Astrocyte (in vitro differentiated cells and primary cell): Measurements from ENCODE around the gene IGFBP7. TPM values are rescaled to one million over a fixed set of nuclear protein-coding genes. Genes with fewer than 3 reads are reported as not detected.

Experiments used
- DNase-seq: peaks from one replicate; pipeline ENCODE4 v3.0.0-alpha.2; 2010; ENCODE audit warnings: low read depth
- FAIRE-seq: peaks from 2 replicates; lab custom pipeline; 2011; peaks lifted over from hg19 to GRCh38; lab: Jason Lieb, UNC
- H2AFZ ChIP-seq: 2 replicates; pipeline ENCODE4 v1.6.0; 2012; ENCODE audit warnings: low read depth, low read length, inconsistent platforms
- H3K27ac ChIP-seq: 2 replicates; pipeline ENCODE4 v1.5.1; 2011; ENCODE audit warnings: low read depth, low read length, inconsistent platforms
- H3K27me3 ChIP-seq: 2 replicates; pipeline ENCODE4 v1.6.0; 2011; ENCODE audit warnings: low read length, inconsistent platforms; ENCODE audit not compliant: insufficient read depth
- H3K36me3 ChIP-seq: 2 replicates; pipeline ENCODE4 v1.5.1; 2011; ENCODE audit warnings: low read length, inconsistent platforms; ENCODE audit not compliant: insufficient read depth
- H3K4me1 ChIP-seq: 2 replicates; pipeline ENCODE4 v1.5.1; 2011; ENCODE audit warnings: low read length, inconsistent platforms; ENCODE audit not compliant: insufficient read depth
- H3K4me2 ChIP-seq: 2 replicates; pipeline ENCODE4 v1.6.0; 2012; ENCODE audit warnings: low read length, inconsistent platforms
- H3K4me3 ChIP-seq: 2 replicates; pipeline ENCODE4 v1.5.1; 2011; ENCODE audit warnings: low read depth, mild to moderate bottlenecking, low read length, inconsistent platforms; ENCODE audit not compliant: insufficient read depth
- H3K79me2 ChIP-seq: 2 replicates; pipeline ENCODE4 v1.6.0; 2012; ENCODE audit warnings: mild to moderate bottlenecking, low read length, inconsistent platforms; ENCODE audit not compliant: insufficient read depth
- H3K9ac ChIP-seq: 2 replicates; pipeline ENCODE4 v1.6.0; 2012; ENCODE audit warnings: mild to moderate bottlenecking, low read length, inconsistent platforms
- H3K9me3 ChIP-seq: 2 replicates; pipeline ENCODE4 v1.5.1; 2012; ENCODE audit warnings: low read depth, mild to moderate bottlenecking, low read length, inconsistent platforms; ENCODE audit not compliant: insufficient read depth
- H4K20me1 ChIP-seq: 2 replicates; pipeline ENCODE4 v1.6.0; 2012; ENCODE audit warnings: low read length, inconsistent platforms; ENCODE audit not compliant: insufficient read depth
- H3K27ac Mint-ChIP-seq: one replicate; pipeline ENCODE4 v1.8.0; 2021; ENCODE audit warnings: mild to moderate bottlenecking, mixed read lengths; ENCODE audit not compliant: unreplicated experiment
- H3K27me3 Mint-ChIP-seq: one replicate; pipeline ENCODE4 v1.8.0; 2021; ENCODE audit warnings: low read depth, mixed read lengths; ENCODE audit not compliant: unreplicated experiment
- H3K36me3 Mint-ChIP-seq: one replicate; pipeline ENCODE4 v1.8.0; 2021; ENCODE audit warnings: low read depth, mixed read lengths; ENCODE audit not compliant: unreplicated experiment
- H3K4me1 Mint-ChIP-seq: one replicate; pipeline ENCODE4 v1.8.0; 2021; ENCODE audit warnings: low read depth, mixed read lengths; ENCODE audit not compliant: unreplicated experiment
- H3K4me3 Mint-ChIP-seq: one replicate; pipeline ENCODE4 v1.8.0; 2021; ENCODE audit warnings: mild to moderate bottlenecking, moderate library complexity, mixed read lengths; ENCODE audit not compliant: unreplicated experiment
- H3K9me3 Mint-ChIP-seq: one replicate; pipeline ENCODE4 v1.8.0; 2021; ENCODE audit warnings: mild to moderate bottlenecking, mixed read lengths; ENCODE audit not compliant: unreplicated experiment
- EZH2 ChIP-seq: IDR thresholded peaks from 2 replicates; pipeline ENCODE4 v1.6.1; 2012; ENCODE audit warnings: mild to moderate bottlenecking, low read length, inconsistent platforms; ENCODE audit not compliant: insufficient read depth
- total RNA-seq: library from RNA; stranded (reverse); gene quantifications from 2 replicates; pipeline ENCODE4 v1.2.1, GENCODE V29; 2021
- TF ChIP-seq, protein P1 (sequence below): IDR thresholded peaks from 2 replicates; pipeline ENCODE4 v1.5.1; 2011; ENCODE audit warnings: low read depth, mild to moderate bottlenecking, inconsistent platforms, low read length, moderate library complexity; ENCODE audit not compliant: insufficient read depth

Gene IGFBP7
- total RNA-seq, 1 donor from 2014 or later = 930 TPM

DNA sequence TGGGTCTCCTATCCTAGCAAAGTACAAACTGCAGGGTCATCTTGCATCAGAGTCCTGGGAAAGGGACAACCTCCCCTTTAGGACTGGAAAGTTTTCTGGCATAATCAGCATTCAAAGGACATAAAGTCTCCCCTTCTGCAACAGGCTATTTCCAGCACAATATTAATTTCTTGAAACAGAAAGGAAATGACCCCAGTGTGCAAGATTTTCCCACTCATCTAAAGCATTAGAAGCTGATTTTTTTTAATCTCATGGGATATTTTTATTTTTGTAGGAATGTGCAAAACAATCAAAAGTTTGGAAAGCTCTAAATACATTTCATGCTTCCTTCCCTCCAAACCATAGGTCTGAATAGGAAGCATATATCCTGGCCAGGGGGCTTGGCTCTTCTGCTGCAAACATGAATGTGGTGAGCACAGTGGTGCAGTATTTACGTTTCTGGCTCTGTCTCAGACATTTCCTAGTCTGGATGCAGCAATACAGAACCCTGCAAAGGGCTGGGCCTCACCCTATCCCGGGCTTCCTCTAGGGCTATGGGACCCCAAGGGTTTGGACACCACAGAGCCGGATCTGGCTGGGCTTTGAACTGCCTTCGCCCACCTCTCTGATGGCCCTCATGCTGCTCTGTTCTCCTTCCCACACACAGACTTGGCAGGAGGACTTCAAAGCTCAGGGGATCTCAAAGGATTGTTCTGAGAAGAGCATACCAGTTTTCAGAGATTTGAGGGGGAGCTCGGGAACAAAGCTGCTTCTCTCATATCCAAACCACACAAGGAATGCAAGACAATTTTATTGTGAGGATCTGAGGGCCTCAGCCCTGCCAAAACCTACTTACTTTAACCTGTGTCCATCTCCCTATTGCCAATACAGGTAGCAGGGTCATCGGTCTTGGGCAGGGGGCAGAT is 66.6 kb downstream of the IGFBP7 start:
- H3K9me3 ChIP-seq = no peaks in the 10 kb centered on the region
- DNase-seq (peak; percentile 89), FAIRE-seq (no peak)
- peak overlapping the region; percentile 98 for H3K27ac Mint-ChIP-seq
- peaks cover 68% of the 10 kb centered on the region for H3K79me2 ChIP-seq
- H3K9me3 Mint-ChIP-seq = peaks cover 3% of the 10 kb centered on the region
- no peaks in the 10 kb centered on the region for H3K27me3 ChIP-seq
- peak overlapping the region; percentile 66 for H3K9ac ChIP-seq
- TF ChIP-seq, protein P1, sequence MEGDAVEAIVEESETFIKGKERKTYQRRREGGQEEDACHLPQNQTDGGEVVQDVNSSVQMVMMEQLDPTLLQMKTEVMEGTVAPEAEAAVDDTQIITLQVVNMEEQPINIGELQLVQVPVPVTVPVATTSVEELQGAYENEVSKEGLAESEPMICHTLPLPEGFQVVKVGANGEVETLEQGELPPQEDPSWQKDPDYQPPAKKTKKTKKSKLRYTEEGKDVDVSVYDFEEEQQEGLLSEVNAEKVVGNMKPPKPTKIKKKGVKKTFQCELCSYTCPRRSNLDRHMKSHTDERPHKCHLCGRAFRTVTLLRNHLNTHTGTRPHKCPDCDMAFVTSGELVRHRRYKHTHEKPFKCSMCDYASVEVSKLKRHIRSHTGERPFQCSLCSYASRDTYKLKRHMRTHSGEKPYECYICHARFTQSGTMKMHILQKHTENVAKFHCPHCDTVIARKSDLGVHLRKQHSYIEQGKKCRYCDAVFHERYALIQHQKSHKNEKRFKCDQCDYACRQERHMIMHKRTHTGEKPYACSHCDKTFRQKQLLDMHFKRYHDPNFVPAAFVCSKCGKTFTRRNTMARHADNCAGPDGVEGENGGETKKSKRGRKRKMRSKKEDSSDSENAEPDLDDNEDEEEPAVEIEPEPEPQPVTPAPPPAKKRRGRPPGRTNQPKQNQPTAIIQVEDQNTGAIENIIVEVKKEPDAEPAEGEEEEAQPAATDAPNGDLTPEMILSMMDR = no peak
- no peak for TF ChIP-seq EZH2
- H2AFZ ChIP-seq = no peak overlapping the region
- H3K36me3 ChIP-seq = peaks cover 14% of the 10 kb centered on the region
- peaks cover 43% of the 10 kb centered on the region for H3K4me1 ChIP-seq
- peaks cover 25% of the 10 kb centered on the region for H3K36me3 Mint-ChIP-seq
- peak overlapping the region; percentile 84 for H3K27ac ChIP-seq
- H3K4me3 Mint-ChIP-seq = peak overlapping the region; percentile 66
- peak overlapping the region; percentile 51 for H3K4me2 ChIP-seq
- H4K20me1 ChIP-seq = no peaks in the 10 kb centered on the region
- H3K4me1 Mint-ChIP-seq = peaks cover 68% of the 10 kb centered on the region
- H3K27me3 Mint-ChIP-seq = no peaks in the 10 kb centered on the region
- H3K4me3 ChIP-seq = peak overlapping the region; percentile 18

DNA sequence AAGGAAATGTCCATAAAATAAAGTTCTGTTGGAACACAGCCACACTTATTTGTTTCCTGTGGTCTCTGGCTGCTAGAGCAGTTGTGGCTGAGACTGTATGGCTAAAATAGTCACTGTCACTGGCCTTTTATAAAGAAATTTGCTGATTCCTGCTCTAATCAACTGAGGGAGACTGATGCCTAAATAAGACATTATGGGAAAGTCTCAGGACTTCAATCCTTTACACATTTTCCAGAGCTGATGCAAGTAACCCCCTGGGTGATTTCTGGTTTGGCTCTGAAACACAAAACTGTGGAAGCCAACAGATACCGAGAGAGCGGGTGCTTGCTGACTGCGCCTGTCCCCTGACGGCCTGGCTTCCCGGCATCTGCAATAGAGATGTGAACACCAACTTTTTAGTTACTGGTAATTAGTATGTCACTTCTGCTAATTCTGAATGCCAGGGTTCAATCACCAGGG is 67.4 kb downstream of the IGFBP7 start:
- peak; percentile 70 for DNase-seq
- no peaks in the 10 kb centered on the region for H3K27me3 ChIP-seq
- no peaks in the 10 kb centered on the region for H3K9me3 ChIP-seq
- peaks cover 69% of the 10 kb centered on the region for H3K4me1 Mint-ChIP-seq
- H3K79me2 ChIP-seq = peaks cover 60% of the 10 kb centered on the region
- no peak overlapping the region for H3K4me3 Mint-ChIP-seq
- peaks cover 26% of the 10 kb centered on the region for H3K36me3 Mint-ChIP-seq
- peaks cover 22% of the 10 kb centered on the region for H3K36me3 ChIP-seq
- H3K27me3 Mint-ChIP-seq = no peaks in the 10 kb centered on the region
- no peak overlapping the region for H2AFZ ChIP-seq
- peak overlapping the region; percentile 98 for H3K27ac Mint-ChIP-seq
- H3K4me1 ChIP-seq = peaks cover 41% of the 10 kb centered on the region
- peak overlapping the region; percentile 51 for H3K4me2 ChIP-seq
- H4K20me1 ChIP-seq = no peaks in the 10 kb centered on the region
- no peak for FAIRE-seq
- H3K9me3 Mint-ChIP-seq = peaks cover 3% of the 10 kb centered on the region
- H3K9ac ChIP-seq = peak overlapping the region; percentile 66
- TF ChIP-seq, protein P1 = no peak
- no peak for TF ChIP-seq EZH2
- H3K27ac ChIP-seq = peak overlapping the region; percentile 84
- no peak overlapping the region for H3K4me3 ChIP-seq

DNA sequence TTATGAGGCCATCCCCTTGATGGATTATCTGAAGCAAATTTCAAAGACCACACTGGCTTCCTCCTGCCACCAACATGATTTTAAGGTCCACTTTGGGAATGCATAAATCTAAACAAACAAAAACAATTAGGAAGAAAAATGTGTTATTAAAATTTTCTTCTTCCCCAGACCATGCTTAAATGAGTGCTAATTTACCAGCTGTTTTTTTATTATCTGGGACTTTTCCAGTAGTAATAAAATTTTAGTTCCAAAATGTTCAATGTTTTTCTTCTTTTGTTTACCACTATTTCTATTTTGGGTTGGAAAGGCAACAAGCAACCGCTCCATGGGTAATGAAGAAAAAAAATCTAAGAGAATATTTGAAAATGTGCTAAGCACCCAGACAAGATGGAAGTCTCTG is 69.2 kb downstream of the IGFBP7 start:
- Mint-ChIP-seq H3K9me3 (no peaks in the 10 kb centered on the region), H3K4me1 (peaks cover 59% of the 10 kb centered on the region), H3K27me3 (no peaks in the 10 kb centered on the region), H3K36me3 (peaks cover 16% of the 10 kb centered on the region), H3K4me3 (no peak overlapping the region), H3K27ac (peak overlapping the region; percentile 84)
- FAIRE-seq (no peak), DNase-seq (no peak)
- TF ChIP-seq, protein P1 = no peak
- TF ChIP-seq EZH2 = no peak
- no peak overlapping the region for H3K4me3 ChIP-seq
- no peak overlapping the region for H3K9ac ChIP-seq
- H3K79me2 ChIP-seq = peaks cover 43% of the 10 kb centered on the region
- no peak overlapping the region for H2AFZ ChIP-seq
- no peaks in the 10 kb centered on the region for H4K20me1 ChIP-seq
- H3K4me2 ChIP-seq = no peak overlapping the region
- no peak overlapping the region for H3K27ac ChIP-seq
- peaks cover 31% of the 10 kb centered on the region for H3K36me3 ChIP-seq
- H3K4me1 ChIP-seq = peaks cover 38% of the 10 kb centered on the region
- no peaks in the 10 kb centered on the region for H3K9me3 ChIP-seq
- H3K27me3 ChIP-seq = no peaks in the 10 kb centered on the region
